ENCODE results near the gene EYS.
"Not testable (repeated sequence)": the region's sequence is repeated elsewhere in the genome, so short reads cannot be mapped to it uniquely, and the experiment has no call there.

EYS gene

GRCh38 chr6:65633501-65633900 lies 73.5 kb downstream of the EYS start:
- no peak for DNase-seq (ENCODE audit: low read depth in 3 of 3)

DNA sequence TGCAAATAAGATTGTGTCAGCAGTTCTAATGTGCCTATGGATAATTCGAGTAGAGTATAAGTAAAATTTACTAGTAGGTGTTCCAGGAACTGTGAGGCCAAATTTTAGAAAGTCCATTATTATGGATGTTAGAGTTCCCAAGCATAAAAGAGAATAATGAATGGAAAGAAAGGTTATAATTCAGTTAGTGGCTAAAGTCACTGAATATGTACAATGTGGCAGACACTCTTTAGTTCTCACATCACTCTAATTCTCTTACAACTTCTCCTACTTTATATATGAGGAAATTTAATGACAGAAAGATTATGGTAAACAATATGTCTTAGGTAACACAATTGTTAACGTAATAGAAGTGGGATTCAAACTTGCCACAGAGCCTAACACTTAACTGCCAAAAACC lies 75.3 kb downstream of the EYS start:
- DNase-seq (ENCODE audit: low read depth in 3 of 3), result no peak

DNA sequence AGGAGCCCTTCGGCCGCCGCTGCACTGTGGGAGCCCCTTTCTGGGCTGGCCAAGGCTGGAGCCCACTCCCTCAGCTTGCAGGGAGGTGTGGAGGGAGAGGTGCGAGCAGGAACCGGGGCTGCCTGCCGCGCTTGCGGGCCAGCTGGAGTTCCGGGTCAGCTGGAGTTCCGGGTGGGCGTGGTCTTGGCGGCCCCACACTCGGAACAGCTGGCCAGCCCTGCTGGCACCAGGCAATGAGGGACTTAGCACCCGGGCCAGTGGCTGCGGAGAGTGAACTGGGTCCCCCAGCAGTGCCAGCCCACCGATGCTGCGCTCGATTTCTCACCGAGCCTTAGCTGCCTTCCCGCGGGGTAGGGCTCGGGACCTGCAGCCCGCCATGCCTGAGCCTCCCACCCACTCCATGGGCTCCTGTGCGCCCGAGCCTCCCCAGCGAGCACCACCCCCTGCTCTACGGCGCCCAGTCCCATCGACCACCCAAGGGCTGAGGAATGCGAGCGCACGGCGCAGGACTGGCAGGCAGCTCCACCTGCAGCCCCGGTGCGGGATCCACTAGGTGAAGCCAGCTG lies 79.5 kb downstream of the EYS start:
- not testable (repeated sequence) for DNase-seq (ENCODE audit: low read depth in 3 of 3)

GRCh38 chr6:65627015-65627414 lies 80.0 kb downstream of the EYS start:
- DNase-seq (ENCODE audit: low read depth in 3 of 3), result no peak

- no peak for DNase-seq (ENCODE audit: low read depth in 3 of 3)
These were observed 83.5 kb downstream of the EYS start for GRCh38 chr6:65623566-65623965.

GRCh38 chr6:65610746-65611145 lies 96.3 kb downstream of the EYS start:
- no peak for DNase-seq (ENCODE audit: low read depth in 3 of 3)

DNA sequence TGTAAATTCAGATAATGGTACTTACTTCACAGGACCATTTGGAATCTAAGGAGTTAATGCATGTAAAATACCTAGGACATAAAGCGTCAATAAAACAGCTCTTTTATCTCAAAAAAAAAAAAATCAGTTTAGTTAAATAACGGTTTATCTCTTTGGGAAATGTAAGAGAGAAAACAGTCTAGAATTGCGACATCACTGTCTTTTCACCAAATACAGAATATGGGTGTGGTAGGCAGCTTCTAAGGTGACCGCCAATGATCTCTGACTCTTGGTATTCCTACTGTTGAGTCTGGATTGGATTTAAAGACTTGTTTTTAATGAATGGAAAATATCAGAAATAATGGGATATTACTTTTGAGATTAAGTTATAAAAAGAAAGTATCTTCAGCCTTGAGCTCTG lies 111.5 kb downstream of the EYS start:
- no peak for DNase-seq (ENCODE audit: low read depth in 3 of 3)

GRCh38 chr6:65570340-65570739 lies 136.7 kb downstream of the EYS start:
- DNase-seq (ENCODE audit: low read depth in 3 of 3), result no peak

DNA sequence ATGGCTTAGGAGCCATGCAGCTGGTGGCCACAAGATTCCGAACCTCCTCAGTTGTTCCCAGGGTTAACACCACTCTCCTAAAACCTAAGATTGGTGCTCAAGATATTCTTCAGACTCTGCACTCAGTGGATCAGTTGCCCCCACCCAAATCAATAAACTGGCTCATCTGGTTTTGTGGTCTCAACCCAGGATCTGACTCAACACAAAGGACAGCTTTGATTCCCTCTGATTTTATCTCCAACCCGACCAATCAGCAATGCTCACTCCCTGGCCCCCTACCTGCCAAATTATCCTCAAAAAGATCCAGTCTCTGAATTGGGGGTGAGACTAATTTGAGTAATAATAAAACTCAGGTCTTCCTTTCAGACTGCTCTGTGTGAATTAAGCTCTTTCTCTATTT lies 137.5 kb downstream of the EYS start:
- no peak for DNase-seq (ENCODE audit: low read depth in 3 of 3)

- not testable (repeated sequence) for DNase-seq (ENCODE audit: low read depth in 3 of 3)
These were observed 138.0 kb downstream of the EYS start for GRCh38 chr6:65569056-65569455.

- no peak for DNase-seq (ENCODE audit: low read depth in 3 of 3)
These were observed 140.9 kb downstream of the EYS start for GRCh38 chr6:65566117-65566516.

DNA sequence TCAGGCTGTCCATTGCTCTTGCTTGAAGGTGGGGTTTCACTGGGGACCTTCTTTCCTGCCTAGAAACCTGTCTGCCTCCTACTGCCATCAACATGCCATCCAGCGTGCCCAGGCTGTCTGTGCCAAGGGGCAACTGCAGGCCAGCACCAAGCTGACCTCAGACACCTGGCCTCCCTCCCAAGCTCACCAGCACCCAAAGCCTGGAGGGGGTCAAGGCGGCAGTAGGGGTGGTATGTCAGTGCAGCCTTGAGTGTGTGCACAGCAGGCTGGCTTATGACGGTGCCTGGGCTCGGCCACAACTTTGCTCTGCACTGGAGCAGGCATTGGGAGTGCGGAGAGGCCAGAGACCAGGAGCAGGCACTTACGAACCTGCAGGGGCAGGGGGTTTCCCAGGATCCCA lies 149.0 kb downstream of the EYS start:
- DNase-seq (ENCODE audit: low read depth in 3 of 3), result no peak

DNA sequence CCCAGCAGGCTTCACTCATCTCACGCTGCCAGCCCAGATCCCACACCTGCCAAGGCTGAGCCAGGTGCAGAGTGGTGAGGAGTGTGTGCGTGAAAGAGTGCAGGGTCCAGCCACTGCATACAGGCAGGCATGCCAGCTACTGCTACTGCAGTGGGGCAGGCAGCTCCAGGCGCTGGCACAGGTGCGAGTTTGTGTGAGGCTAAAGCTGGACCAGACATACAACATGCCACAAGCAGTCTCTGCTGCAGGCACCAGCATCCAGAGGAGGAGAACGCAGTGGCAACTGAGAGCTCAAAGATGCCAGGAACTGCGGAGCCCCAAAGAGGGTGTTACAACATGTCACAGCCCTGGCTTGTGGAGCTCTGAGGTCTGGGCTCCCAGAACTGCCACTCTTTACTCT lies 149.8 kb downstream of the EYS start:
- no peak for DNase-seq (ENCODE audit: low read depth in 3 of 3)

- no peak for DNase-seq (ENCODE audit: low read depth in 3 of 3)
These were observed 160.1 kb downstream of the EYS start for GRCh38 chr6:65546894-65547293.

- no peak for DNase-seq (ENCODE audit: low read depth in 3 of 3)
These were observed 161.1 kb downstream of the EYS start for GRCh38 chr6:65545920-65546319.

DNA sequence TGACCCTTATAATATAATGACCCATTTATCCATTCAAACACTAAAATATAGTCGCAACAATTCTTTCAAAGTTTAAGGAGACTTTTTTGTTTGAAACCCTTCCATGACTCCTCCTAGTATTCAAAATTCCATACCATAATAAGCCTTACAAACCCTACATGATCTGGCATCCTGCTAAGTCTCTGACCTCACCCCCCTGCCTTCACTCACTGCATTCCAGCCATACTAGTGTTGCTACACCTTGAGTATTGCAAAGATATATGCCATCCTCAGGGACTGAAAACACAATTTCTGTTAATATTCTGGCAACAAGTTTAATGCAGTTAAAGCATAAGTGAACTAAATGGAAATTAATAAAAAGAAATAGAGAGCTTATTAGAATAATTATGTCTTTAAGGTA lies 168.4 kb downstream of the EYS start:
- DNase-seq (ENCODE audit: low read depth in 3 of 3), result no peak

GRCh38 chr6:65537600-65537999 lies 169.4 kb downstream of the EYS start:
- DNase-seq (ENCODE audit: low read depth in 3 of 3), result no peak

GRCh38 chr6:65531533-65531932 lies 175.5 kb downstream of the EYS start:
- no peak for DNase-seq (ENCODE audit: low read depth in 3 of 3)

GRCh38 chr6:65524232-65524631 lies 182.8 kb downstream of the EYS start:
- DNase-seq (ENCODE audit: low read depth in 3 of 3), result no peak

DNA sequence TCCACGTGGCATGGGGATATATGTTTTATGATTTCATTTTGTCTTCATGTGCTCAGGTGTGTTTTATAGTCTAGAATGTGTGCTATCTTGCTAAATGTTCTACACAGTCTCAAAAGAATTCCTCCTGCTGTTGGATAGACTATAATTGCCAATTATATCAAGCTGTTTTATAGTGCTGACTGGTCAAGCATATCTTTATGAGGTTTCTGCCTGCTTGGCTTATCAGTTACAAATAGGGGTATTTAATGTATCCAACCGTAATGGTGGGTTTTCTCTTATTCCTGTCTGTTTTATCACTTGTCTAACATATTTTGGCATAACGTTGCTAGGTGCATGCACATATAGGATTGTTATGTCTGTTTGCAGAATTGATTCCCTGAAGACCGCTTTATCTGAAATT lies 201.3 kb downstream of the EYS start:
- no peak for DNase-seq (ENCODE audit: low read depth in 3 of 3)

DNA sequence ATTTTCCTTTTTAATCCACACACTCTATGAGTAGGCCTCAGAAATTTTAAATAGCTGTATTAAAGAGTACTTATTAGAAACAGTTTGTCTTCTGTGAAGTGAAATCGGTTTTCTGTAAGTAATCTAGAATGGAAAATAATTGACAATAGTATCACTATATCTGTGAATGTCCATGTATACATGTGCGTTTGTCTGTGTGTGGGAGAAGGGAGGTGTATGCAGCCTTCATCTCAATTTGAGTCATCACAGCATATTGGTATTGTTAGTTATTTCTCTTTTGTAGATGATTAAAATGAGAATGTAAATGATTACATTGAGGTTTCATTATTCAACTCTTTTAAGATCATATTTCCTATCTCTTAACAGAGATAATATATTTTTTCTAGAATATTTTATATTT lies 206.0 kb downstream of the EYS start:
- DNase-seq (ENCODE audit: low read depth in 3 of 3), result no peak

DNA sequence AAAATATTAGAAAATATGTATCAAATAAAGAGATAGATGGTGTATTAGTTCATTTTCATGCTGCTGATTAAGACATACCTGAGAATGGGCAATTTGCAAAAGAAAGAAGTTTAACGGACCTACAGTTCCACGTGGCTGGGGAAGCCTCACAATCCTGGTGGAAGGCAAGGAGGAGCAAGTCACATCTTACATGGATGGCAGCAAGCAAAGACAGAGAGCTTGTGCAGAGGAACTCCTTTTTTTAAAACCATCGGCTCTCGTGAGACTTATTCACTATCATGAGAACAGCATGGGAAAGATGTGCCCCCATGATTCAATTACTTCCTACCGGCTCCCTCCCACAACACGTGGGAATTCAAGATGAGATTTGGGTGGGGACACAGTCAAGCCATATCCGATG lies 223.4 kb downstream of the EYS start:
- DNase-seq (ENCODE audit: low read depth in 3 of 3), result not testable (repeated sequence)

DNA sequence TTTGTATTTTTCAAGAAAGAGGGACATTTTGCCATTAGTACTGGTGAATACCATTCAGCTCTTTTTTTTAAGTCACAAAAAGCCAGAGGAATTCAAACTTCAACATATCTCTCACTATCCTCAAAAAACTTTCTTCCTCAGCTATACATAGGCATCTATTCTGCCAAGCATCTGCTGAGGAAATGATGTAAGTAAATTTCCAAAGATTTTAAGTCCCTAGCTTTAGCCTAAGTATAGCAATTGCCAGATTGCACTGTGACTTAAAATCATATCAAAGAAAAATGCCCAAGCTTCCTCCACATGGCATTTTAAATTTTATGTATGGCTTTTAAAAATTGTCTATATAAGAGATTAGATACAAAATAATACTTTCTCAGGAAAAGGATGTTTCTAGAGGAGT lies 237.4 kb downstream of the EYS start:
- no peak for DNase-seq (ENCODE audit: low read depth in 3 of 3)

GRCh38 chr6:65468307-65468706 lies 238.7 kb downstream of the EYS start:
- no peak for DNase-seq (ENCODE audit: low read depth in 3 of 3)

DNA sequence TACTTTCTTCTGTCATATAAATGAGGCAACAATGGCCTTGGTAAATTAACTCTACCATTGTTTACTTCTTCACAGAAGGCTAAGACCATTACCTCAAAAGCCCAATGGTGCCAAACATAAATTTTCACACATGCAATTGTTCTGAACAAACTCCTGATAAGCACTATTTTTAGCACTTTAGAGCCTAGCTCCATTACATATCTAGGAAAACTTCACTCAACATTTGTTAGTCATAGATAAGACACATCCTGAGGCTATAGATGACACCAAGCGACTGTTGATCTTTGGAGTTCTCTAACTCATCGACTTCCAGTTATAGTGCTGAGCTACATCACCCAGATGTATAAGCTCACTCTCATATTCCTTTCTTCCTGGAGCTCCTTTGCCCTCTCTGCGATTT lies 245.9 kb downstream of the EYS start:
- no peak for DNase-seq (ENCODE audit: low read depth in 3 of 3)

All from stimulated activated CD4-positive, alpha-beta T cell treated with anti-CD3 and anti-CD28 coated beads, TNF-alpha, amount 100 ng/mL, for 24 hours (primary cell).